ENCODE results near the gene MICALL2. TPM values are rescaled to one million over a fixed set of nuclear protein-coding genes. Genes with fewer than 3 reads are reported as not detected.

The MICALL2 gene
- total and polyA plus RNA-seq, 4 donors = 19.0 to 70.6 (median 41.0) TPM

GRCh38 chr7:1437155-1437880, 22.0 kb downstream of the MICALL2 start:
- ATAC-seq (ENCODE audit: insufficient read depth, low FRiP score) = no peak
- no peaks in the 10 kb centered on the region for H3K4me1 ChIP-seq (ENCODE audit: control insufficient read depth in 5 of 5, insufficient read depth in 5 of 5, low read length in 5 of 5)
- no peaks in the 10 kb centered on the region for H3K27me3 ChIP-seq (ENCODE audit: control insufficient read depth in 3 of 3, insufficient read depth in 3 of 3, low read length in 2 of 3)
- H3K9me3 ChIP-seq (ENCODE audit: control insufficient read depth in 4 of 4, insufficient read depth in 3 of 4, low read length in 3 of 4) = no peaks in the 10 kb centered on the region
- peaks cover 0 to 53% (median 0%) of the 10 kb centered on the region in 4 donors for H3K36me3 ChIP-seq (ENCODE audit: control insufficient read depth in 4 of 4, insufficient read depth in 4 of 4, low read length in 4 of 4)
- TF ChIP-seq, protein P1, sequence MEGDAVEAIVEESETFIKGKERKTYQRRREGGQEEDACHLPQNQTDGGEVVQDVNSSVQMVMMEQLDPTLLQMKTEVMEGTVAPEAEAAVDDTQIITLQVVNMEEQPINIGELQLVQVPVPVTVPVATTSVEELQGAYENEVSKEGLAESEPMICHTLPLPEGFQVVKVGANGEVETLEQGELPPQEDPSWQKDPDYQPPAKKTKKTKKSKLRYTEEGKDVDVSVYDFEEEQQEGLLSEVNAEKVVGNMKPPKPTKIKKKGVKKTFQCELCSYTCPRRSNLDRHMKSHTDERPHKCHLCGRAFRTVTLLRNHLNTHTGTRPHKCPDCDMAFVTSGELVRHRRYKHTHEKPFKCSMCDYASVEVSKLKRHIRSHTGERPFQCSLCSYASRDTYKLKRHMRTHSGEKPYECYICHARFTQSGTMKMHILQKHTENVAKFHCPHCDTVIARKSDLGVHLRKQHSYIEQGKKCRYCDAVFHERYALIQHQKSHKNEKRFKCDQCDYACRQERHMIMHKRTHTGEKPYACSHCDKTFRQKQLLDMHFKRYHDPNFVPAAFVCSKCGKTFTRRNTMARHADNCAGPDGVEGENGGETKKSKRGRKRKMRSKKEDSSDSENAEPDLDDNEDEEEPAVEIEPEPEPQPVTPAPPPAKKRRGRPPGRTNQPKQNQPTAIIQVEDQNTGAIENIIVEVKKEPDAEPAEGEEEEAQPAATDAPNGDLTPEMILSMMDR (IDR thresholded peaks at IDR 0.05; ENCODE audit: control extremely low read depth, extremely low read depth) = no peak
- 94 to 95% methylated on average over 43 of the region's 43 CpGs for WGBS, 2 donors
- DNase-seq = no peak
- no peak overlapping the region for H3K4me3 ChIP-seq
- H3K27ac ChIP-seq (ENCODE audit: low read depth in 1 of 2, low read length in 1 of 2) = no peak overlapping the region
- no peak overlapping the region for H3K9ac ChIP-seq (ENCODE audit: insufficient read depth in 1 of 2, low read length in 2 of 2)

GRCh38 chr7:1436608-1437007, 22.7 kb downstream of the MICALL2 start:
- Histone ChIP-seq H3K27ac (ENCODE audit: low read depth in 1 of 2, low read length in 1 of 2) (no peak overlapping the region), H3K9me3 (ENCODE audit: control insufficient read depth in 4 of 4, insufficient read depth in 3 of 4, low read length in 3 of 4) (no peaks in the 10 kb centered on the region), H3K27me3 (ENCODE audit: control insufficient read depth in 3 of 3, insufficient read depth in 3 of 3, low read length in 2 of 3) (peaks cover 0 to 3% (median 0%) of the 10 kb centered on the region in 3 donors), H3K4me1 (ENCODE audit: control insufficient read depth in 5 of 5, insufficient read depth in 5 of 5, low read length in 5 of 5) (no peaks in the 10 kb centered on the region), H3K36me3 (ENCODE audit: control insufficient read depth in 4 of 4, insufficient read depth in 4 of 4, low read length in 4 of 4) (peaks cover 0 to 46% (median 0%) of the 10 kb centered on the region in 4 donors), H3K4me3 (no peak overlapping the region), H3K9ac (ENCODE audit: insufficient read depth in 1 of 2, low read length in 2 of 2) (no peak overlapping the region)
- 93 to 96% methylated on average over 20 of the region's 20 CpGs for WGBS, 2 donors
- TF ChIP-seq, protein P1 (IDR thresholded peaks at IDR 0.05; ENCODE audit: control extremely low read depth, extremely low read depth) = no peak
- ATAC-seq (ENCODE audit: insufficient read depth, low FRiP score) (no peak), DNase-seq (no peak)

DNA sequence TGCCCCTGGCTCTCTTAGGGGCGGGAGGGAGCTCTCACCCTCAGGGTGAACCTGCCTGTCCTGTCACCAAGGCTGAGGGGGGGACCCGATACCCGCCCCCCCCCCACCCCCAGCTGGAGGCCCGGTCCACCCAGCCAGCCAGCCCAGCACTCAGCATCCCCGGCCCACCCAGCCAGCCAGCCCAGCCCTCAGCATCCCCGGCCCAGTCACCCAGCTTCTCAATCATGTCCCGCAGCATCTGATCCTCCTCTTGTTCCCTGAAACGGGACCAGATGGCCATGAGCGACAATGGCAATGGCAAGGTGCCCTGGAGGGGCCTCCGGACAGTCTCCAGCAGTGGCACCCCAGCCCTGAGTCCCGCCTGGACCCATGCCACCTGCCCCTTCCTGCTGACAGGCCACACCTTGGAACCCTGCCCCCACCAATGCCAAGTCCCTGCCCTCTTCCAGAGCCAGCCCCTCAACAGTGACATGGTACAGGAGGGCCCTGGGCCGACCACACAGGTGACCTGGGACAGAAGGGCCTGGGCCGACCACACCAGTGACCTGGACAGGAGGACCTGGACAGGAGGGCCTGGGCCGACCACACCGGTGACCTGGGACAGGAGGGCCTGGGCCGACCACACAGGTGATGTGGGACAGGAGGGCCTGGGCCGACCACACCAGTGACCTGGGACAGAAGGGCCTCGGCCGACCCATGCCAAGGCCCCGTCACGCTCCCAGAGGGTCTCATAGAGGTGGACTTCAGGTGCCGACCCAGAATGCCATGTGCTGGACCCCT, 24.2 kb downstream of the MICALL2 start:
- no peak overlapping the region for H3K4me3 ChIP-seq
- H3K36me3 ChIP-seq (ENCODE audit: control insufficient read depth in 4 of 4, insufficient read depth in 4 of 4, low read length in 4 of 4) = peaks cover 0 to 32% (median 0%) of the 10 kb centered on the region in 4 donors
- peaks cover 0 to 9% (median 0%) of the 10 kb centered on the region in 3 donors for H3K27me3 ChIP-seq (ENCODE audit: control insufficient read depth in 3 of 3, insufficient read depth in 3 of 3, low read length in 2 of 3)
- no peaks in the 10 kb centered on the region for H3K9me3 ChIP-seq (ENCODE audit: control insufficient read depth in 4 of 4, insufficient read depth in 3 of 4, low read length in 3 of 4)
- H3K4me1 ChIP-seq (ENCODE audit: control insufficient read depth in 5 of 5, insufficient read depth in 5 of 5, low read length in 5 of 5) = no peaks in the 10 kb centered on the region
- H3K27ac ChIP-seq (ENCODE audit: low read depth in 1 of 2, low read length in 1 of 2) = no peak overlapping the region
- ATAC-seq (ENCODE audit: insufficient read depth, low FRiP score) (no peak), DNase-seq (no peak)
- TF ChIP-seq, protein P1 (IDR thresholded peaks at IDR 0.05; ENCODE audit: control extremely low read depth, extremely low read depth) = no peak
- 92 to 99% methylated on average over 21 to 22 of the region's 22 CpGs for WGBS, 2 donors
- H3K9ac ChIP-seq (ENCODE audit: insufficient read depth in 1 of 2, low read length in 2 of 2) = no peak overlapping the region
